Limb (tissue), 2 donors: ENCODE data around the gene PIK3R1.

ENCODE experiments used
- DNase-seq, 2 donors: peaks; one replicate each; pipeline ENCODE4 v3.0.0-alpha.2; 2016; ENCODE audit errors: extremely low spot score in 2 of 2

Gene PIK3R1

GRCh38 chr5:68292316-68292715 lies 76.8 kb downstream of the PIK3R1 start:
- DNase-seq = no peak

- no peak for DNase-seq
Observed at GRCh38 chr5:68295772-68296171, 80.2 kb downstream of the PIK3R1 start.

- no peak for DNase-seq
Observed at GRCh38 chr5:68296895-68297294, 81.3 kb downstream of the PIK3R1 start.

- no peak for DNase-seq
Observed at GRCh38 chr5:68297656-68298055, 82.1 kb downstream of the PIK3R1 start.

GRCh38 chr5:68298479-68298878 lies 82.9 kb downstream of the PIK3R1 start:
- DNase-seq = no peak

- DNase-seq = no peak
Observed at GRCh38 chr5:68299105-68299504, 83.5 kb downstream of the PIK3R1 start.

- no peak for DNase-seq
Observed at GRCh38 chr5:68299575-68299974, 84.0 kb downstream of the PIK3R1 start.

DNA sequence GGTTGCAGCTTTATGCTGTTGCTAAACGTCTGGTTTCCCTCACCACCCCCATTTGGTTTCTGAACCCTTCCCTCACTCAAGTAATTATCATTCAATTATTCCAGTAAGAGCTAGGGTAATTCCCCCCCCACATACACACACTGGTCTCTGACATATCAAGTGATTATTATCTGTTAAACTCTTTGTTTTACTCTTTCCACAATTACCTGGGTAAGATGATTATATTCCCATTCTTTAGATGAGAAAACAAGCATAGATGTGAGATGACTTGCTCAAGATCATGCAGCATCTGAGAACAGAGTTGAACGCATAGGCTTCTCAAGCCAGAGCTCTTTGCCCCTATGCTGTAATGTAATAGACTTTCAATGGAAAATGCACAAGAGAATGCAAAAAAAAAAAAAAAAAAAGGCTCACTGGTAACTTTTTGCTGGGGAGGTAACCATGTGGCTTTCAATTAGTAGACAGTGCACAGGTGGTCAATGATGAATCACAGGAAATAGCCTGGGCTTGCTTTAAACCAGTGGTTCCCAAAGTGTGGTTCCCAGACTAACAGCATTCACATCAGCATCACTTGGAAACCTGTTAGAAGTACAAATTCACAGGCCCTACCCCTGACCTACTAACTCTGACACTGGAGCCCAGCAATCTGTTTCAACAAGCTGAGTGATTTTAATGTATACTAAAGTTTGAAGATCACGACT lies 87.6 kb downstream of the PIK3R1 start:
- no peak for DNase-seq

DNA sequence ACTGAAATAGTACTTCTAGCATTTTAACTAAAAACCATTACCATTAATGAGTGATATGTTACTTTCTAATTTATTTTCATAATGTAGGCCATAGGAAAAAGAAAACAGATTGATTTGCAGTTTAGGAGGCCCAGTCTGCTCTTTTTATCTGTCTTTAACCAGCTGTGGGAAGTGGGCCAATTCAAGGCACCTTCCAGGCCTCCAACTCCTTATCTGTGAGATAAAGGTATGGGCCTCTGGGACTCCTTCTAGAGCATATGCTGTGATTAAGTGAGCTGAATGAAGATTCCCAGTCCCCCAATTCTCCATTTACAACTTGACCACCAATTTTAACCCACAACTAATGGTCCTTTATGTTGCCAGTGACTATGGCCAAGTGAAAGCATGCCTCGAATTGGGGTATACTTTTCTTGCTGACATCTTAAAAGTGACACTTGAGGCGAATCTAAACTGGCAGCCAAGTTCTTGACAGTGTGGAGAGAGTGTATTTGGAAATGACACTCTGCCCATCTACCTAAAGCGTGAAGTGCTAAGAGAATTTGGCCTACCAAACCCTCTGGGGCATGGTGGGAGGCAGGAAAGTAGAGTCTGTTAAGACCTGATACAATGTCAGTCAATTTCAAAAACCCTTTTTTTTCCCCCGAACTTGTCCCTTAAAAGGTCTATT lies 88.3 kb downstream of the PIK3R1 start:
- no peak for DNase-seq

- DNase-seq = no peak
Observed at GRCh38 chr5:68304421-68305052, 89.0 kb downstream of the PIK3R1 start.

GRCh38 chr5:68305223-68305870 lies 89.8 kb downstream of the PIK3R1 start:
- DNase-seq = no peak

DNA sequence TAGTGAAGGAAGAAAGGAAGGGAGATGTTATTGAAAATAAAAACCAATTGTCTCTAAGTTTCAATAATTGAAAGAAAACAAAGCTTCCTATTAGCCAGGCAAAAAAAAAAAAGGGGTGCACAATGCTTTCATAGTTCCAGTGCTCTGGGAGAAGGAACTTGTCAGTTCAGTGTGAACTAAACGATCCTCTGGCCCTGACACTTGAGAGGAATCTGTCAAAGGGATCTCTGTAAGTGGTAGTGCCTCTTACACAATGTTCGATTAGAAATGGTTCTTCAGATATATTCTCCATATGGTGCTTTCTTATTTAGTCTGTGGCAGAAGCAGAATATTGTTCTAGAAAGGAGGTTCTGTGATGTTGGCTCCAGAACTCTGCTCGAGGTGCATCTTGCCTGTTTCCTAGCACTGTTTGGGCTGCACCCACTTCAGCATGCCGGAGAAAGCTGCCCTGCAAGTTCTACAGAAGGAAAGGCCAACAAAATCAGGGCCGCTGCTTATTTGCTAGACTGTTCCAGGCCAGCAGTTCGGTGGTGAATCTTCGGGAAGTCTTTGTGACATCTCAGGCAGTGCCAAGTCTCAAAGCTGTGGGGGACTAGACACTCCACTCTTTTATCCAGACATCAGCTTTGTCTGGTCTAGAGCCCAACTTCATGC lies 90.9 kb downstream of the PIK3R1 start:
- no peak for DNase-seq

- DNase-seq = no peak
Observed at GRCh38 chr5:68313336-68313735, 97.8 kb downstream of the PIK3R1 start.

DNA sequence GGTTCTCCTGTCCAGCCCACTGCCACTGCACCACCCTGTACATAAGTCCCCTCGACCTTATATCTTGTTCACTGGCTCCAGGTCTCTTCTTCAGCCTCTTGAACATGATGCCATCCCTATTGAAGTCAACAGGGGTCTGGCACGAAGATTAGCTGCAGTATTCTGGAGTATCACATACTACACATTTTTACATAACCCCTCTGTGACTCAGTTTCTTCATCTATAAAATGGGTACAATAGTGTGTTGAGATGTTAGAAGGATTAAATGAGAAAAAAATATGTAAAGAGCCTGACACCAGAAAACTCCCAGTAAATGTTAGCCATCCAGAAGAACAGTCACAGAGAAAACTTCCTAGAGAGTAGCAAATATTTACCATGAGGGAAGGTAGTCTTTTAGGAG lies 98.9 kb downstream of the PIK3R1 start:
- no peak for DNase-seq

- DNase-seq = no peak
Observed at GRCh38 chr5:68315679-68316271, 100.2 kb downstream of the PIK3R1 start.

GRCh38 chr5:68316469-68316868 lies 100.9 kb downstream of the PIK3R1 start:
- DNase-seq = no peak

DNA sequence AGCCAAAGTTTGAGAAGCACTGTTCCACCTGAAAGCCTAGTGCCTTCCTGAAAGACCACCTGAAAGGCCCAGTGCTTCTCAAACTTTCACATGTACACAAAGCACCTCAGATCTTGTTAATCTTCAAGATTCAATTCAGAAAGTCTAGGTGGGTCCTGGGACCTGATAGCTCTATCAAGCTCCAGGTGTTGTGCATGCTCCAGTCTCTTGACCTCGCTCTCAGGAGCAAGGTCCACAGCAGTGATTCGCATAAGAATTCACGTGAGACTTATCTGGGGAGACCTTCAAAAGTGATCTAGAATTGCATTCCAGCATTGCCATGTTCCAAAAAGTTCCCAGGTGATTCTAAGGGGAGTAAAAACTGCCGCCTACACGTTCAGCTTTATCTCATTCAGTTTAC lies 102.1 kb downstream of the PIK3R1 start:
- DNase-seq = no peak

GRCh38 chr5:68318955-68319705 lies 103.6 kb downstream of the PIK3R1 start:
- DNase-seq = no peak

DNA sequence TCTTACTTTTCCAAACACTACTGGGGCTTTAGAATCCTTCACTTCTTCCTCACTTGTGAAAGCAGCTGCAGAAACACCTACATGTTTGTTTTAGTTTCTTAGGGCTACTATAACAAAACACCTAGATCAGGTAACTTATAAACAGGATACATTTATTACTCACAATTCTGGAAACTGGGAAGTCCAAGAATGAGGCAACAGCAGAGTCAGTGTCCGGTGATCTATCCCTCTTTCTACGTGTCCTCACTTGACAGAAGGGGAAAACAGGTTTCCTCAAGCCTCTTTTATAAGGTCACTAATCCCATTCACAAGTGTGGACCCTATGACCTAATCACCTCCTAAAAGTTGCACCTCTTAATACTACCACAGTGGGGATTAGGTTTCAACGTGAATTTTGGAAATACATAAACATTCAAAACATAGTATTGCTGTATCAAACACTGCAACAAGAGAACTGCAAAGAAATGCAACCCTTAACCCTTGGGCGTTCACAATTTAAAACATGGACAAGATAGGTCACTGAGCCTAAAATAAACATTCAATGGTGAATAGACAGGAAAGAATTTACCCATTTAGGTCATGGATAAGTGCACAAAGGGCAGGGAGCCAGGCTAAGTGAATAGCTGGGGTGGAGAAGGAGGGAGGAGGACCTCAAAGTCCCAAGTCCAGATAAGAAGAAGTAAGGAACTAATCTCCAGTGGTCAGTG lies 104.3 kb downstream of the PIK3R1 start:
- DNase-seq = no peak

- no peak for DNase-seq
Observed at GRCh38 chr5:68320413-68320986, 104.9 kb downstream of the PIK3R1 start.
